ENCODE data around the gene DAGLA. TPM values are rescaled to one million over a fixed set of nuclear protein-coding genes. Genes with fewer than 3 reads are reported as not detected.

Gene DAGLA
- total RNA-seq, 1 experiment from 2014 or later = 3.1 TPM

- peak overlapping the region; percentile 94 for H3K4me3 Mint-ChIP-seq
- CTCF ChIA-PET = interaction anchor here (0.6 to 7.1 kb wide), 11 partner anchors 10 to 314 kb away, joined by 3 to 175 read pairs (median 4); no protein-coding TSS in a partner anchor
- 0 out of 2 replicates have a peak, but pooled peaks have one; percentile 49 for TF ChIP-seq TEAD1 (CRISPR knock-in tag; IDR thresholded peaks at IDR 0.05)
- TF ChIP-seq RELA (CRISPR knock-in tag; IDR thresholded peaks at IDR 0.05; ENCODE audit: borderline replicate concordance) = 0 out of 2 replicates have a peak, but pooled peaks have one; percentile 48
- no peak for TF ChIP-seq ZNF281 (CRISPR knock-in tag; IDR thresholded peaks at IDR 0.05)
- TF ChIP-seq E2F1 (CRISPR knock-in tag; IDR thresholded peaks at IDR 0.05) = 0 out of 2 replicates have a peak, but pooled peaks have one; percentile 22
- TF ChIP-seq HMGA2 (CRISPR knock-in tag; IDR thresholded peaks at IDR 0.05) = no peak
- H3K4me1 Mint-ChIP-seq = peaks cover 21% of the 10 kb centered on the region
- no peak for DNase-seq (ENCODE audit: low spot score)
- POLR2A ChIA-PET = interaction anchor here (0.8 to 2.3 kb wide), 4 partner anchors 9 to 41 kb away, joined by 3 to 18 read pairs (median 4); partner anchors contain the start of gene FADS1
- H3K9me3 Mint-ChIP-seq = no peaks in the 10 kb centered on the region
- no peaks in the 10 kb centered on the region for H3K27me3 Mint-ChIP-seq (ENCODE audit: low read depth)
- peak overlapping the region; percentile 96 for H3K27ac Mint-ChIP-seq
- peaks cover 39% of the 10 kb centered on the region for H3K36me3 Mint-ChIP-seq
- peak; percentile 6 for ATAC-seq
These were observed 113.1 kb downstream of the DAGLA start for GRCh38 chr11:61793083-61793828.

DNA sequence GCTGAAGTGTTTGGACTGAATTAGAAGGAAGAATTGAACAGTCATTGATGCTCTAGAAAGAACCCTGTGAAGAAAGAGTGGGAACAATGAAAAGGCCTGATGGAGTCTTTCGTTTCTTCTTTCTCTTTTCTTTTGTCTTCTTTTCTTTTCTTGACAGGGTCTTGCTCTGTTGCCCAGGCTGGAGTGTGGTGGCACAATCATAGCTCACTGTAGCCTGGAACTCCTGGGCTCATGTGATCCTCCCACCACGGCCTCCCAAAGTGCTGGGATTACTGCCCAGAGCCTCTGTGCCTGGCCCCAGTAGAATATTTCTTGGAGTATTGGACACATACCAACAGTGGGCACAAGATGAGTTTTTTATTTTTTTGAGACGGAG lies 113.6 kb downstream of the DAGLA start:
- H3K4me3 Mint-ChIP-seq = peak overlapping the region; percentile 94
- no peak for ATAC-seq
- TF ChIP-seq ZNF121 (CRISPR knock-in tag; IDR thresholded peaks at IDR 0.05) = peak; percentile 78
- no peak for TF ChIP-seq ZSCAN18 (CRISPR knock-in tag; IDR thresholded peaks at IDR 0.05)
- POLR2A ChIA-PET = interaction anchor here (2.3 kb wide), 1 partner anchor 22 kb away, joined by 18 read pairs; the partner anchor contains the start of gene FADS1
- no peak for DNase-seq (ENCODE audit: low spot score)
- H3K27ac Mint-ChIP-seq = peak overlapping the region; percentile 79; the same call in 1 of the 2 replicates
- no peaks in the 10 kb centered on the region for H3K27me3 Mint-ChIP-seq (ENCODE audit: low read depth)
- peaks cover 37% of the 10 kb centered on the region for H3K36me3 Mint-ChIP-seq
- no peaks in the 10 kb centered on the region for H3K9me3 Mint-ChIP-seq
- CTCF ChIA-PET = interaction anchor here (1.1 kb wide), 1 partner anchor 288 kb away, joined by 3 read pairs; no protein-coding TSS in a partner anchor
- peaks cover 21% of the 10 kb centered on the region for H3K4me1 Mint-ChIP-seq

DNA sequence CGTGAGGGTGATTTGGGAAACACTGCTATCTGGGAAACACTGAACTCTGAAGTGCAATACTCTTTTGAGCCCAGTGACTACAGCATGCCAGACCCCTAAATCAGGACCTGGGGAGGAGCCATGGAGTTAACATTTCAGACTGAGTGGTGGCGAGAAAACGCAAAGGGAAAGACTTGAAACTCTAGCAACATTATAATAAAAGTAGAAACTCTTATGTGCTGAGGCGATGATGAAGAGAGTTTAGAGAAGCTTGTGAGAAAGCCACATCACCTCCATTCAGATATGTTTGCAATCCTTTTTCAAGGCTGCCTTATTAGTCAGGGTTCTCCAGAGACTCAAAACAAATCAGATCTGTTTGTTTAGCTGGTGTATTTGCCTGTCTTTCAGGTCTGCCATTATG lies 114.4 kb downstream of the DAGLA start:
- 0 out of 2 replicates have a peak overlapping the region, but pooled peaks have one; percentile 12 for H3K4me3 Mint-ChIP-seq
- ChIA-PET CTCF (no interaction called here), POLR2A (interaction anchor here (2.3 kb wide), 1 partner anchor 21 kb away, joined by 18 read pairs; the partner anchor contains the start of gene FADS1)
- ATAC-seq = no peak
- no peak for DNase-seq (ENCODE audit: low spot score)
- no peaks in the 10 kb centered on the region for H3K9me3 Mint-ChIP-seq
- peaks cover 21% of the 10 kb centered on the region for H3K4me1 Mint-ChIP-seq
- H3K27ac Mint-ChIP-seq = no peak overlapping the region
- no peaks in the 10 kb centered on the region for H3K27me3 Mint-ChIP-seq (ENCODE audit: low read depth)
- peaks cover 32% of the 10 kb centered on the region for H3K36me3 Mint-ChIP-seq
- no peak for TF ChIP-seq HMGA2 (CRISPR knock-in tag; IDR thresholded peaks at IDR 0.05)
- TF ChIP-seq GTF2I (CRISPR knock-in tag; conservative IDR thresholded peaks at IDR 0.05) = no peak
- TF ChIP-seq EMX1 (CRISPR knock-in tag; IDR thresholded peaks at IDR 0.05) = no peak
- TF ChIP-seq STAT6 (CRISPR knock-in tag; conservative IDR thresholded peaks at IDR 0.05; ENCODE audit: low read depth) = no peak
- no peak for TF ChIP-seq CTCF (IDR thresholded peaks at IDR 0.05)
- TF ChIP-seq USF2 (CRISPR knock-in tag; IDR thresholded peaks at IDR 0.05) = no peak
- TF ChIP-seq NFE2L1 (CRISPR knock-in tag; IDR thresholded peaks at IDR 0.05) = no peak
- TF ChIP-seq ZNF396 (CRISPR knock-in tag; IDR thresholded peaks at IDR 0.05; ENCODE audit: borderline replicate concordance) = no peak
- no peak for TF ChIP-seq IRF2 (CRISPR knock-in tag; IDR thresholded peaks at IDR 0.05; ENCODE audit: borderline replicate concordance, low read depth)
- TF ChIP-seq, protein P1, sequence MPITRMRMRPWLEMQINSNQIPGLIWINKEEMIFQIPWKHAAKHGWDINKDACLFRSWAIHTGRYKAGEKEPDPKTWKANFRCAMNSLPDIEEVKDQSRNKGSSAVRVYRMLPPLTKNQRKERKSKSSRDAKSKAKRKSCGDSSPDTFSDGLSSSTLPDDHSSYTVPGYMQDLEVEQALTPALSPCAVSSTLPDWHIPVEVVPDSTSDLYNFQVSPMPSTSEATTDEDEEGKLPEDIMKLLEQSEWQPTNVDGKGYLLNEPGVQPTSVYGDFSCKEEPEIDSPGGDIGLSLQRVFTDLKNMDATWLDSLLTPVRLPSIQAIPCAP (CRISPR knock-in tag; IDR thresholded peaks at IDR 0.05) = no peak
- TF ChIP-seq, protein P2, sequence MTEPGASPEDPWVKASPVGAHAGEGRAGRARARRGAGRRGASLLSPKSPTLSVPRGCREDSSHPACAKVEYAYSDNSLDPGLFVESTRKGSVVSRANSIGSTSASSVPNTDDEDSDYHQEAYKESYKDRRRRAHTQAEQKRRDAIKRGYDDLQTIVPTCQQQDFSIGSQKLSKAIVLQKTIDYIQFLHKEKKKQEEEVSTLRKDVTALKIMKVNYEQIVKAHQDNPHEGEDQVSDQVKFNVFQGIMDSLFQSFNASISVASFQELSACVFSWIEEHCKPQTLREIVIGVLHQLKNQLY (CRISPR knock-in tag; IDR thresholded peaks at IDR 0.05) = no peak

Measured in WTC11 (cell line).